Common myeloid progenitor, CD34-positive (primary cell): ENCODE measurements around the gene CDK5R1.

ENCODE experiments used
- CTCF ChIA-PET: fragments of 350-600 bp; sonication (Branson Sonifier 250); formaldehyde crosslinking; loops from one replicate; lab custom pipeline; 2021; ENCODE audit warnings: antibody characterized with exemption; lab: Charles Lee
- POLR2A ChIA-PET: fragments of 350-600 bp; sonication (Branson Sonifier 250); formaldehyde crosslinking; loops from one replicate; lab custom pipeline; 2021; ENCODE audit warnings: antibody characterized with exemption; lab: Charles Lee
- DNase-seq, 3 donors: peaks; one replicate each; pipeline versions ENCODE4 v3.0.0 to v3.0.0-alpha.2; 2013
- H3K27ac ChIP-seq, 2 experiments: 1 replicate in 1 of 2; 2 replicates in 1 of 2; pipeline ENCODE4 v1.7.0; 2013; ENCODE audit warnings: inconsistent platforms in 2 of 2, low read length in 2 of 2, mild to moderate bottlenecking in 2 of 2, low read depth in 1 of 2, moderate library complexity in 1 of 2; ENCODE audit not compliant: severe bottlenecking in 2 of 2, insufficient read depth in 1 of 2, poor library complexity in 1 of 2
- H3K27me3 ChIP-seq, 5 experiments: replicated peaks in 2 of 5; 1 replicate in 3 of 5; 2 replicates in 2 of 5; pipeline versions ENCODE4 v1.6.1 to v1.7.0; 2013; ENCODE audit warnings: low read length in 4 of 5, mild to moderate bottlenecking in 2 of 5, moderate library complexity in 2 of 5, inconsistent platforms in 1 of 5; ENCODE audit not compliant: insufficient read depth in 5 of 5, control insufficient read depth in 4 of 5
- H3K36me3 ChIP-seq, 4 experiments: 1 replicate in 2 of 4; 2 replicates in 2 of 4; pipeline versions ENCODE4 v1.6.1 to v1.7.0; 2013; ENCODE audit warnings: low read length in 3 of 4, control low read depth in 1 of 4, mild to moderate bottlenecking in 1 of 4; ENCODE audit not compliant: control insufficient read depth in 4 of 4, insufficient read depth in 4 of 4
- H3K4me1 ChIP-seq, 4 experiments: 1 replicate in 3 of 4; 2 replicates in 1 of 4; pipeline versions ENCODE4 v1.6.1 to v1.7.1; 2013; ENCODE audit warnings: low read length in 3 of 4, mild to moderate bottlenecking in 3 of 4, control low read depth in 1 of 4, inconsistent platforms in 1 of 4, moderate library complexity in 1 of 4; ENCODE audit not compliant: control insufficient read depth in 4 of 4, insufficient read depth in 4 of 4; ENCODE audit errors: control extremely low read depth in 1 of 4
- H3K4me3 ChIP-seq, 7 experiments: 1 replicate in 4 of 7; 2 replicates in 3 of 7; pipeline versions ENCODE4 v1.5.1 to v1.7.0; 2013; ENCODE audit warnings: mild to moderate bottlenecking in 7 of 7, low read length in 6 of 7, moderate library complexity in 6 of 7, inconsistent platforms in 2 of 7, low read depth in 2 of 7, control low read depth in 1 of 7; ENCODE audit not compliant: insufficient read depth in 4 of 7, control insufficient read depth in 1 of 7; ENCODE audit errors: extremely low read depth in 1 of 7
- H3K9me3 ChIP-seq, 5 experiments: 1 replicate in 4 of 5; 2 replicates in 1 of 5; pipeline versions ENCODE4 v1.6.1 to v1.7.1; 2013; ENCODE audit warnings: low read length in 4 of 5, mild to moderate bottlenecking in 2 of 5, inconsistent platforms in 1 of 5, low read depth in 1 of 5, moderate library complexity in 1 of 5; ENCODE audit not compliant: control insufficient read depth in 4 of 5, insufficient read depth in 2 of 5; ENCODE audit errors: control extremely low read depth in 1 of 5
- WGBS: methylation state at CpG from one replicate; pipeline ENCODE4 v1.1.5; 2013; ENCODE audit not compliant: insufficient coverage; 5-methylcytosine and 5-hydroxymethylcytosine counted together

CDK5R1 gene

DNA sequence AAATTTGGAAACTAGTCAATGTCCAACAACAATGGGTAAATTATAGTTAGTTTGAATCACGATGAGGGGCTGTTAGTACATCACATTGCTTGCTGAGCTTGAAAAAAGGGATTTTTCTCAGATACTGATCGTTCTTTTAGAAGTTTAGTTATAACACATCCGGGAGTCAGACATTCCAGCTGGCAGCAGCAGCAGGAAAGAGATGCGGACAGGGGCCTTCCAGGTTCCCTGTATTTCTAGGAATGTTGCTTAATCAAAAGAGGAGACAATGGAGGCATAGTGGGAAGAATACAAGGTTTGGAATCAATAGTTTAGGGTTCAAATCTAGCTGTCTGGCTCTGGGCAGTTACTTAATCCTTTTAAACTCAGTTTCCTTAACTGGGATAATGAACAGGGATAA lies 27.8 kb downstream of the CDK5R1 start:
- DNase-seq, result no peak
- WGBS, result 92% methylated on average over 4 of the region's 4 CpGs
- ChIA-PET POLR2A (no interaction called here), CTCF (no interaction called here)
- Histone ChIP-seq H3K9me3 (no peaks in the 10 kb centered on the region), H3K4me1 (peaks cover 0 to 10% (median 9%) of the 10 kb centered on the region in 4 experiments), H3K4me3 (no peak overlapping the region), H3K36me3 (no peaks in the 10 kb centered on the region), H3K27ac (no peak overlapping the region), H3K27me3 (peaks cover 0 to 16% (median 10%) of the 10 kb centered on the region in 5 experiments)

DNA sequence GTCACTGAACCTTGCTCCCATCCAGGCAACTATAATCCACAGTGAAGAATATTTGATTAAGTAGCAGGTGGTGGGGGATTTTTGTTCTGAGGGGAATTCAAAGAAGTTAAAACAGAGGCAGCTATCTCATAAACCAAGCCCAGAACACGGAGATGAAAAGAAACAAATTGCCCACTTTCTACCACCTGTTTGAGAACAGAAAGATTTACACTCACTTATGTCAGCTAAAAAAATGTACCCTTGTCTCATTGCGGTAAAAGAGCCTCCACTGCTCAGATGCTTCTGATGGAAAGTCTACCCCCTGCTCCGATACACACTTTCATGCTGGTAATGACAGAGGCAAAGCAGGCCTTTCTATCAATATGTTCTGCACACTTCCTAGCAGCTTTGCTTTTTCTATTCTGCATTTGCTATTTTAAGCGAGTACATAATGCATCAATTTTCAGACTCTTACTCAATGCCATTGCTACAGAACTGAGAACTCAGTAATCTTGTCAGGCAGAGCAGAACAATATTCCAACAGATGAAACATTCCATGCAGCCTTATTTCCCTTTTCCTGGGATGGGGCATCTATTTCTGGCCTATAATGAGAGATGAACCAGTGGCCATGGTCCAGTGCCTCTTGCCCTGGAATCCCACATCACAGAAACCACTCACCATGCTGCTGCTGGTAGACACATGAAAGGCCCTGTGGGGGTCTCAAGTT lies 29.0 kb downstream of the CDK5R1 start:
- Histone ChIP-seq H3K36me3 (no peaks in the 10 kb centered on the region), H3K27me3 (peaks cover 0 to 28% (median 16%) of the 10 kb centered on the region in 5 experiments), H3K4me1 (peaks cover 0 to 20% (median 18%) of the 10 kb centered on the region in 4 experiments), H3K4me3 (no peak overlapping the region), H3K27ac (no peak overlapping the region), H3K9me3 (no peaks in the 10 kb centered on the region)
- no peak for DNase-seq
- 100% methylated on average over 4 of the region's 4 CpGs for WGBS
- ChIA-PET POLR2A (interaction anchor here (0.6 kb wide), 1 partner anchor 15 kb away, joined by 3 read pairs; no protein-coding TSS in a partner anchor), CTCF (no interaction called here)

- no peak for DNase-seq
- 38% methylated on average over 1 of the region's 2 CpGs for WGBS
- ChIA-PET POLR2A (no interaction called here), CTCF (no interaction called here)
- peaks cover 0 to 20% (median 18%) of the 10 kb centered on the region in 4 experiments for H3K4me1 ChIP-seq
- no peaks in the 10 kb centered on the region for H3K36me3 ChIP-seq
- no peak overlapping the region for H3K27ac ChIP-seq
- H3K4me3 ChIP-seq, result no peak overlapping the region
- no peaks in the 10 kb centered on the region for H3K9me3 ChIP-seq
- H3K27me3 ChIP-seq, result peaks cover 0 to 34% (median 18%) of the 10 kb centered on the region in 5 experiments
Measured at GRCh38 chr17:32516450-32516849, 29.7 kb downstream of the CDK5R1 start.

DNA sequence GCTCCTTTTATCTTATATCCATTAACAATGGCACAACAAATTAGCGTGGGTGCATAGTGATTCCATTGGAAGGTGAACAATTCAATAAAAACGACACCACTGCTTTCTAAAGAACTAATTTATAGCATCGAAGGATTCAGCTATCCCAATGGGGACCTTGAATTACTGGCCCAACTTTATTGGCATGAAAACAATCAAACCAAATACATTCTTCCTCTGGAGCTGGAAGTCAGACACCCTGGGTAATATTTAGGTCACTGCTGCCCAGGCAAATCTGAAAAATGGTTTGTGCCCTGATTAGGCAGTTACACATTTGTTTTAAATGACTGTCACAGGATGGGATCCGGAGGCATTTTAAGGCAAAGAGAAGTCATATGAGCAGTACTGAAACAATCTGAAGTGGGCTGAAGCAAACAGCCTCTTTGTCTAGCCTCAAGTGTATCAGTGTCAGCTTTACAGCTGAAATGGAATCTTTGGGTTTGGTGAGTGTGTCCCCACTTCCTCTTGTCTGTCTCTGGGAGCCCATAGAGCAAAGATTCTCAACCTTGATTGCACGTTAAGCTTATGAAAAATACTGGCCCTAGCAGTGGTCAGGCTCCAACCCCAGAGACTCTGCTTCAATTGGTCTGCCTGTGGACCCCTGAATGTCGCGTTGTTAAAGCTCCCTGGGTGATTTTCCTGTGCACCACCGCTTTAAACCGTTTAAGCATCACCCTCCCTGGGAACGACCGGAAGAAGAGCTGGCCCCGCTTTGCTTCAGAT lies 30.3 kb downstream of the CDK5R1 start:
- Histone ChIP-seq H3K4me1 (peaks cover 0 to 20% (median 18%) of the 10 kb centered on the region in 4 experiments), H3K4me3 (no peak overlapping the region), H3K9me3 (no peaks in the 10 kb centered on the region), H3K27ac (no peak overlapping the region), H3K27me3 (peaks cover 0 to 35% (median 18%) of the 10 kb centered on the region in 5 experiments), H3K36me3 (no peaks in the 10 kb centered on the region)
- CTCF ChIA-PET, result interaction anchor here (1.0 to 1.2 kb wide), 2 partner anchors 21 to 73 kb away, joined by 3 read pairs; partner anchors contain the start of gene PSMD11
- WGBS, result 95% methylated on average over 9 of the region's 12 CpGs
- DNase-seq, result no peak
- POLR2A ChIA-PET, result interaction anchor here (0.6 kb wide), 1 partner anchor 39 kb away, joined by 5 read pairs; no protein-coding TSS in a partner anchor

DNA sequence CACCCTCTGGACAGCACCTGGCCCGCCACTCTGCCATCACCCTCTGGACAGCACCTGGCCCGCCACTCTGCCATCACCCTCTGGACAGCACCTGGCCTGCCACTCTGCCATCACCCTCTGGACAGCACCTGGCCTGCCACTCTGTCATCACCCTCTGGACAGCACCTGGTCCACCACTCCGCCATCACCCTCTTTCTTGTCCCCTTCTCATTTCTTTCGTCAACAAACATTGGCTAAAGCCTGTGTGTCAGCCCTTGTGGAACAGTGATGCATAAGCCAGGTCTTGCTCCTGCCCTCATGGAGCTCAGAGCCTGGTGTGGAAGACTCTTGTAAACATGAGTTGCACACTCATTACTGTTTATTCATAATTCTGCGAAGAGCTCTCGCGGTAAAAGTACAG lies 31.2 kb downstream of the CDK5R1 start:
- Histone ChIP-seq H3K27ac (no peak overlapping the region), H3K27me3 (peaks cover 0 to 38% (median 18%) of the 10 kb centered on the region in 5 experiments), H3K4me3 (no peak overlapping the region), H3K9me3 (no peaks in the 10 kb centered on the region), H3K36me3 (no peaks in the 10 kb centered on the region), H3K4me1 (peaks cover 0 to 20% (median 18%) of the 10 kb centered on the region in 4 experiments)
- 94% methylated on average over 4 of the region's 7 CpGs for WGBS
- DNase-seq, result no peak
- ChIA-PET CTCF (interaction anchor here (0.6 to 1.2 kb wide), 3 partner anchors 20 to 89 kb away, joined by 3 read pairs; partner anchors contain the start of gene PSMD11), POLR2A (interaction anchor here (0.6 kb wide), 1 partner anchor 40 kb away, joined by 5 read pairs; no protein-coding TSS in a partner anchor)

DNA sequence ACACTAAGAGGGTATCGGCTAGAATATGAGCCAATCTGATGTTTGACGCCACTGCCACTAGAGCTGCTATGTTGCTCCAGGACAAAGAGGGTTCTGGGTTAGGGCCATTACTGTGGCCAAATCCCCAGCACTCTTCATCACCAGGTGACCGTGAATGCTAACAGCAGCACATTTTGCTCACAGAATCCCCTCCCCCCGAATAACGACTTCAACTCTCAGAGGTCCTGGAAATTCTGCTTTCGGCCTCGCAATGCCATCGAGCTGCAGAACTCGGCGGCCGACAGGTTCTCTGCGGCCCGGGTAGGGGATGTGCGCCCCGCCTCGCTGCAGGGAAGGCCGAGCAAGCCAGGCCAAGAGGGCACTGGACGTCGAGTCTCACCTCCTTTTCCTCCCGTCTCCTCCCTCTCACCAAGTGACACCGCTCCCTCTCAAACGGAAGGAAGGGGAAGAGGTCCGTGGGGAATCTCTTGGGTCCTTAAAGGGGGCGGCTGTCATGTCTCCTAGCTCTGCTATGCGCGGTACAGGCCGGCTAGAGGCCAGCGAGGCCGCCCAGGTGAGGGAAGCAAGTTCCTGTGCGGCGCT lies 31.9 kb downstream of the CDK5R1 start:
- ChIA-PET CTCF (interaction anchor here (0.6 kb wide), 1 partner anchor 88 kb away, joined by 3 read pairs; no protein-coding TSS in a partner anchor), POLR2A (no interaction called here)
- H3K27ac ChIP-seq, result no peak overlapping the region
- WGBS, result 33% methylated on average over 27 of the region's 31 CpGs
- H3K9me3 ChIP-seq, result no peaks in the 10 kb centered on the region
- no peak for DNase-seq
- peaks cover 0 to 38% (median 18%) of the 10 kb centered on the region in 5 experiments for H3K27me3 ChIP-seq
- H3K4me3 ChIP-seq, result peak overlapping the region in 5 of 7 experiments; percentile 15 to 70 (median 59)
- H3K36me3 ChIP-seq, result no peaks in the 10 kb centered on the region
- H3K4me1 ChIP-seq, result peaks cover 0 to 20% (median 18%) of the 10 kb centered on the region in 4 experiments
